RWPE2 (cell line): Measurements from ENCODE around the gene SPN.
"Not testable (repeated sequence)": the region's sequence is repeated elsewhere in the genome, so short reads cannot be mapped to it uniquely, and the experiment has no call there.

Experiments
- ATAC-seq: fragments of 200-7000 bp; cut with Tn5 transposase; 3 replicates; pipeline ENCODE4 v1.9.1; 2021; ENCODE audit warnings: low read depth
- DNase-seq: peaks from one replicate; pipeline ENCODE4 v3.0.0-alpha.2; 2020; ENCODE audit warnings: low spot score
- H3K27ac ChIP-seq: fragments of 450-650 bp; 2 replicates; pipeline ENCODE4 v1.5.1; 2017; ENCODE audit warnings: mild to moderate bottlenecking; ENCODE audit not compliant: poor library complexity, severe bottlenecking
- H3K27me3 ChIP-seq: fragments of 250-450 bp; sonication (Bioruptor Pico); 2 replicates; pipeline ENCODE4 v1.5.1; 2021; ENCODE audit warnings: mild to moderate bottlenecking, moderate library complexity; ENCODE audit not compliant: insufficient read depth, poor library complexity, severe bottlenecking
- H3K36me3 ChIP-seq: fragments of 250-450 bp; sonication (Bioruptor Pico); 2 replicates; pipeline ENCODE4 v1.5.1; 2020; ENCODE audit warnings: low read depth, mild to moderate bottlenecking, moderate library complexity
- H3K4me1 ChIP-seq: fragments of 250-450 bp; sonication (Bioruptor Pico); 2 replicates; pipeline ENCODE4 v1.5.1; 2021; ENCODE audit warnings: mild to moderate bottlenecking, moderate library complexity; ENCODE audit not compliant: insufficient read depth, poor library complexity, severe bottlenecking
- H3K4me3 ChIP-seq: fragments of 250-450 bp; sonication (Bioruptor Pico); 2 replicates; pipeline ENCODE4 v1.5.1; 2021; ENCODE audit warnings: mild to moderate bottlenecking, moderate library complexity; ENCODE audit not compliant: severe bottlenecking
- H3K9me3 ChIP-seq: fragments of 250-450 bp; sonication (Bioruptor Pico); 2 replicates; pipeline ENCODE4 v1.5.1; 2021; ENCODE audit warnings: mild to moderate bottlenecking, moderate library complexity; ENCODE audit not compliant: severe bottlenecking
- CTCF ChIP-seq: fragments of 450-650 bp; IDR thresholded peaks from one replicate; pipeline ENCODE4 v1.5.1; 2017; ENCODE audit warnings: mild to moderate bottlenecking, moderate library complexity; ENCODE audit not compliant: poor library complexity, severe bottlenecking

The SPN gene

GRCh38 chr16:29649588-29650494 lies 13.2 kb upstream of the SPN start:
- no peaks in the 10 kb centered on the region for H3K27me3 ChIP-seq
- H3K4me3 ChIP-seq: no peak overlapping the region
- no peak for TF ChIP-seq CTCF
- H3K27ac ChIP-seq: no peak overlapping the region
- no peak for ATAC-seq
- DNase-seq: no peak
- no peaks in the 10 kb centered on the region for H3K36me3 ChIP-seq
- no peaks in the 10 kb centered on the region for H3K4me1 ChIP-seq
- H3K9me3 ChIP-seq: no peaks in the 10 kb centered on the region

DNA sequence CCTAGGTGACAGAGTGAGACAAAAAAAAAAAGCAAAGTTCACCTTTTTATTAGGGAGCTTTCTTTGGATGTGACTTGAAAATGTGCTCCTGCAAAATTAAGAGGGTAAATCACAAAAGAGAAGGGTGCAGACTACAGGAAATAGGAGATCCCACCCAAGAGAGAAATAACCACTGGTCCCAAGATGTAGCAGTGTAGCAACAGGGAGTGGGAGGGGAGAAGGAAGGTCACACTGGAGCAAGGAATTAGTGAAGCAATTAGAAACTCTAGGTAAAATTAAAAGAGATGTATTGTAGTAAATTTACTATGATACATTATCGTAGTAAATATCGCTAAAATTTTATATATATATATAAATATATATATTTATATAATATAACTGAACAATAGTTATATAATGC lies 12.3 kb upstream of the SPN start:
- H3K27ac ChIP-seq: no peak overlapping the region
- ATAC-seq (no peak), DNase-seq (no peak)
- no peaks in the 10 kb centered on the region for H3K27me3 ChIP-seq
- H3K9me3 ChIP-seq: no peaks in the 10 kb centered on the region
- no peak for TF ChIP-seq CTCF
- no peaks in the 10 kb centered on the region for H3K4me1 ChIP-seq
- no peaks in the 10 kb centered on the region for H3K36me3 ChIP-seq
- H3K4me3 ChIP-seq: no peak overlapping the region

DNA sequence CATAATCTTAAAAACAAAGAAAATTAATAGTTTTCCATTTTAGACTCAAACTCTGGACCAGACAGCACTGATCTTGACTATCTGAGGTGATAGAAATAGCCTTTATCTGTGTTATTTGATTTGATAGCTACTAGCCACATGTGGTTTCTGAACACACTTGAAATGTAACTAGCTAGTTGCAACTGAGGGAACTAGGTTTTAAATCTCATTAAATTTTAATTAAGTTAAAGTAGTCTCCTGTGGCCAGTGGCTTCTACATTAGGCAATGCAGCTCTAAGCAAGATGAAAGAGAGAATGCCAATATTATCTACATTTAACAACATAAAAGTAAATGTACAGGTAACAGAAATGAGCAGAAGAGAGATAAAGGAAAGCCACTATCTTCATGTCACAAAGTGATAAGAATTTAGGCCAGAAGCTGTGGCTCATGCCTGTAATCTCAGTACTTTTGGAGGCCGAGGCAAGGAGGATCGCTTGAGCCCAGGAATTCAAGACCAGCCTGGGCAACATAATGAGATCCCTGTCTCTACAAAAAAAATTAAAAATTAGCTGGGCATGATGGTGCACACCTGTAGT lies 11.2 kb upstream of the SPN start:
- no peak for TF ChIP-seq CTCF
- Histone ChIP-seq H3K27me3 (no peaks in the 10 kb centered on the region), H3K27ac (no peak overlapping the region), H3K9me3 (no peaks in the 10 kb centered on the region), H3K36me3 (no peaks in the 10 kb centered on the region), H3K4me3 (no peak overlapping the region), H3K4me1 (no peaks in the 10 kb centered on the region)
- DNase-seq: no peak
- ATAC-seq: no peak

- H3K27me3 ChIP-seq: no peaks in the 10 kb centered on the region
- no peak overlapping the region for H3K27ac ChIP-seq
- no peak overlapping the region for H3K4me3 ChIP-seq
- no peak for ATAC-seq
- no peaks in the 10 kb centered on the region for H3K9me3 ChIP-seq
- no peaks in the 10 kb centered on the region for H3K4me1 ChIP-seq
- no peak for TF ChIP-seq CTCF
- no peaks in the 10 kb centered on the region for H3K36me3 ChIP-seq
- no peak for DNase-seq
Observed at GRCh38 chr16:29653471-29653870, 9.6 kb upstream of the SPN start.

DNA sequence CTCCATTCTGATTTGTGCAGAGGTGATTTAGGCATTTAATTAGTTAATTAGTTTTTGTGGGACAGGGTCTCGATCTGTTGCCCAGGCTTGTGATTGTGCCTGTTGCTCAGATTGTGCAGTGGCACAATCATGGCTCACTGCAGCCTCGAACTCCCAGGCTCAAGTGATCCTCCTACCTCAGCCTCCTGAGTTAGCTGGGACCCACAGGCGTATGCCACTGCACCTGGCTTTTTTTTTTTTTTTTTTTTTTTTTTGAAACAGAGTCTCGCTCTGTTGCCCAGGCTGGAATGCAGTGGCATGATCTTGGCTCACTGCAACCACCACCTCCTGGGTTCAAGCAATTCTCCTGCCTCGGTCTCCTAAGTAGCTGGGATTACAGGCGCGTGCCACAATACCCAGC lies 9.2 kb upstream of the SPN start:
- not testable (repeated sequence) for H3K4me1 ChIP-seq, DNase-seq, H3K36me3 ChIP-seq, H3K4me3 ChIP-seq, H3K27ac ChIP-seq, H3K9me3 ChIP-seq, ATAC-seq, H3K27me3 ChIP-seq
